ENCODE data around the gene KIT. TPM values are rescaled to one million over a fixed set of nuclear protein-coding genes. Genes with fewer than 3 reads are reported as not detected.

KIT gene
- polyA plus RNA-seq, 3 donors = 17.4 to 19.2 (median 17.8) TPM

- no peak for DNase-seq (ENCODE audit: low read depth in 3 of 3, low spot score in 2 of 3)
Observed at GRCh38 chr4:54695788-54696187, 38.0 kb downstream of the KIT start.

- DNase-seq (ENCODE audit: low read depth in 3 of 3, low spot score in 2 of 3) = no peak
Observed at GRCh38 chr4:54696649-54697048, 38.9 kb downstream of the KIT start.

GRCh38 chr4:54700986-54701385, 43.2 kb downstream of the KIT start:
- DNase-seq (ENCODE audit: low read depth in 3 of 3, low spot score in 2 of 3) = no peak

- DNase-seq (ENCODE audit: low read depth in 3 of 3, low spot score in 2 of 3) = no peak
Observed at GRCh38 chr4:54703182-54703581, 45.4 kb downstream of the KIT start.

- DNase-seq (ENCODE audit: low read depth in 3 of 3, low spot score in 2 of 3) = no peak
Observed at GRCh38 chr4:54707406-54707805, 49.6 kb downstream of the KIT start.

- DNase-seq (ENCODE audit: low read depth in 3 of 3, low spot score in 2 of 3) = no peak
Observed at GRCh38 chr4:54708339-54709279, 50.9 kb downstream of the KIT start.

- DNase-seq (ENCODE audit: low read depth in 3 of 3, low spot score in 2 of 3) = peak; percentile 19 to 32 (median 23)
Observed at GRCh38 chr4:54709400-54709799, 51.6 kb downstream of the KIT start.

- DNase-seq (ENCODE audit: low read depth in 3 of 3, low spot score in 2 of 3) = no peak
Observed at GRCh38 chr4:54712206-54712605, 54.4 kb downstream of the KIT start.

- no peak for DNase-seq (ENCODE audit: low read depth in 3 of 3, low spot score in 2 of 3)
Observed at GRCh38 chr4:54714631-54715030, 56.9 kb downstream of the KIT start.

- DNase-seq (ENCODE audit: low read depth in 3 of 3, low spot score in 2 of 3) = no peak
Observed at GRCh38 chr4:54716478-54717065, 58.8 kb downstream of the KIT start.

GRCh38 chr4:54717694-54718093, 59.9 kb downstream of the KIT start:
- DNase-seq (ENCODE audit: low read depth in 3 of 3, low spot score in 2 of 3) = no peak

- no peak for DNase-seq (ENCODE audit: low read depth in 3 of 3, low spot score in 2 of 3)
Observed at GRCh38 chr4:54719378-54719777, 61.6 kb downstream of the KIT start.

GRCh38 chr4:54723220-54723619, 65.5 kb downstream of the KIT start:
- DNase-seq (ENCODE audit: low read depth in 3 of 3, low spot score in 2 of 3) = no peak

GRCh38 chr4:54723820-54724219, 66.1 kb downstream of the KIT start:
- DNase-seq (ENCODE audit: low read depth in 3 of 3, low spot score in 2 of 3) = no peak

- DNase-seq (ENCODE audit: low read depth in 3 of 3, low spot score in 2 of 3) = no peak
Observed at GRCh38 chr4:54726907-54727306, 69.2 kb downstream of the KIT start.

GRCh38 chr4:54727346-54727745, 69.6 kb downstream of the KIT start:
- no peak for DNase-seq (ENCODE audit: low read depth in 3 of 3, low spot score in 2 of 3)

- no peak for DNase-seq (ENCODE audit: low read depth in 3 of 3, low spot score in 2 of 3)
Observed at GRCh38 chr4:54728368-54728767, 70.6 kb downstream of the KIT start.

GRCh38 chr4:54729256-54729655, 71.5 kb downstream of the KIT start:
- DNase-seq (ENCODE audit: low read depth in 3 of 3, low spot score in 2 of 3) = no peak

- DNase-seq (ENCODE audit: low read depth in 3 of 3, low spot score in 2 of 3) = no peak
Observed at GRCh38 chr4:54730581-54730980, 72.8 kb downstream of the KIT start.

GRCh38 chr4:54731552-54731951, 73.8 kb downstream of the KIT start:
- no peak for DNase-seq (ENCODE audit: low read depth in 3 of 3, low spot score in 2 of 3)

- no peak for DNase-seq (ENCODE audit: low read depth in 3 of 3, low spot score in 2 of 3)
Observed at GRCh38 chr4:54731976-54732375, 74.2 kb downstream of the KIT start.

GRCh38 chr4:54737421-54737820, 79.7 kb downstream of the KIT start:
- no peak for DNase-seq (ENCODE audit: low read depth in 3 of 3, low spot score in 2 of 3)
